Fibroblast of skin of left biceps (primary cell): ENCODE measurements around the gene GCNT1.
"Not testable (repeated sequence)": the region's sequence is repeated elsewhere in the genome, so short reads cannot be mapped to it uniquely, and the experiment has no call there.

Experiments used
- DNase-seq, 2 experiments: peaks; one replicate each; pipeline ENCODE4 v3.0.0-alpha.2; 2013; ENCODE audit warnings: low read depth in 2 of 2

Gene GCNT1

DNA sequence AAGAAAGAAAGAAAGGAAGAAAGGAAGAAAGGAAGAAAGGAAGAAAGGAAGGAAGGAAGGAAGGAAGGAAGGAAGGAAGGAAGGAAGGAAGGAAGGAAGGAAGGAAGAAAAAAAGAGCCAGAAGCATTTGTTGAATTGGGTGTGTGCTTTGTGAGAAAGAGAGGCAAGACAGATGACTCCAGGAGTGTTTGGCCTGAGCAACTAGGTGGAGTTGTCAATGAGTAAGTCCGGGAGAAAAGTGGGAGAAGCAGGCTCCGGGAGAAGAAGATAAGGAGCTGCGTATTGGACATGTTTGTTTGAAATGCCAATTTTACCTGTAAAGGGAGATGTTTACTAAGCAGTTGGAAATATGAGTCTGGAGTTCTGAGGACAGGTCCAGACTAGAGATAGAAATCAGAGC, 15.1 kb upstream of the GCNT1 start:
- DNase-seq = no peak

DNA sequence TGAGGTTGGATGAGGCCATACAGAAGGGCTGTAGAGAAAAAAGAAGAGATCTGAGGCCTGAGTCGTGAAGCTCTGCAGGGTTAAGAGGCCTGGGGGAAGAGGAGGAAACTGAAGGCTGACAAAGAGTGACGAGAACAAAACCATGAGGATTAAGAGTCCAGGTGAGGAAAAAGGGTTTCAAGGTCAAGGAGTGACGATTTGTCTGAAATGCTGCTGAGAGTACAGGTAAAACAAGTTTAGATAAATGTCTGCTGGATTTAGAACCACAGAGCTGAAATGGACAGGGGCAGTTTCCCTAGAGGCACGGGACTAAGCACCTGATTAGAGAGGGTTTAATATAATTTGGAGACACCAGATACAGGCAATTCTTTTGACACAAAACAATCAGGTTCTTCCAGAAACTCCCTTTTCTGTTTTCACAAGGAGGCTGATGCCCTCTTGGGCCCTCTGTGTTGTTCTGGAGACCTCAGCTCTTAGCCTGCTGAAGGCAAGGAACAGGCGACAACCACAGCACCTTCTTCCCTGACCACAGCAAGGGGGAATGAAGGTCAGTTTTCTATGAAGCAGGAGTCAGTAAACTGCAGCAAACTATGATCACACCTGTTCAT, 14.6 kb upstream of the GCNT1 start:
- no peak for DNase-seq

DNA sequence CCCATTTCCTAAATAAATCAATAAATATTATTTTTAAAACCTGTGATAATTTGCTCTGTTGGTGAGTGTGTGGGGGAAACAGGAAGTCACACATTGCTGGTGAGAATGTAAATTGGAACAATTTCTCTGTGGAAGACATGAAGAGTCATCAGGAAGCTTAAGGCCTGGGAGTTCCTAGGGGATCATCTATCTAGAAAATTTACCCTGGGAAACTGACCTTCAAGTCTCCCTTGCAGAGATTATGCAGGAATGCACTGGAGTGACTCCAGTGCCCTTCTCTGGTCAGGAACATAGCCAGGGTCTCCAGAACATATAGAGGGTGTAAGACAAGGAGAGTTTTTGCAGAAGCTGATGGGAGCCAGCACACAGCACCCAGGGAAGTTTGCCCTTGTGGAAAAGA, 13.0 kb upstream of the GCNT1 start:
- DNase-seq = no peak

DNA sequence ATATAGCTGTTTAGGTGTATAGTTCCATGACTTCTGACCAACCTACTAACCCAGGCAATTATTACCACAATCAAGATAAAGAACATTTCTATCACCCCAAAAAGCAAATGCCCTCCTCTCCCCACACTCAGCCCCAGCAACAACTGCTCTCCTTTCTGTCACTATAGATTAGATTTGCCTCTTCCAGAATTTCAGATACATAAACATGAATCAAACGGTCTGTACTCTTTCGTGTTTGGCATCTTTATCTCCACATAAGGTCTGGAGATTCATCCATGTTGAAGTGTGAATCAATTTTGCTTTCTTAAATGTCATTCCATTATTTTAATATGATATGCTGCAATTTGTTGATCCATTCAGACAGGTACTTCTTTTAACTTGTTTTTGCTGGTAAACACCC, 10.5 kb upstream of the GCNT1 start:
- DNase-seq = no peak

GRCh38 chr9:76451234-76451633, 7.7 kb upstream of the GCNT1 start:
- no peak for DNase-seq

GRCh38 chr9:76452839-76453238, 6.1 kb upstream of the GCNT1 start:
- no peak for DNase-seq

- DNase-seq = no peak
Observed at GRCh38 chr9:76453785-76454184, 5.2 kb upstream of the GCNT1 start.

GRCh38 chr9:76454311-76454710, 4.7 kb upstream of the GCNT1 start:
- no peak for DNase-seq

DNA sequence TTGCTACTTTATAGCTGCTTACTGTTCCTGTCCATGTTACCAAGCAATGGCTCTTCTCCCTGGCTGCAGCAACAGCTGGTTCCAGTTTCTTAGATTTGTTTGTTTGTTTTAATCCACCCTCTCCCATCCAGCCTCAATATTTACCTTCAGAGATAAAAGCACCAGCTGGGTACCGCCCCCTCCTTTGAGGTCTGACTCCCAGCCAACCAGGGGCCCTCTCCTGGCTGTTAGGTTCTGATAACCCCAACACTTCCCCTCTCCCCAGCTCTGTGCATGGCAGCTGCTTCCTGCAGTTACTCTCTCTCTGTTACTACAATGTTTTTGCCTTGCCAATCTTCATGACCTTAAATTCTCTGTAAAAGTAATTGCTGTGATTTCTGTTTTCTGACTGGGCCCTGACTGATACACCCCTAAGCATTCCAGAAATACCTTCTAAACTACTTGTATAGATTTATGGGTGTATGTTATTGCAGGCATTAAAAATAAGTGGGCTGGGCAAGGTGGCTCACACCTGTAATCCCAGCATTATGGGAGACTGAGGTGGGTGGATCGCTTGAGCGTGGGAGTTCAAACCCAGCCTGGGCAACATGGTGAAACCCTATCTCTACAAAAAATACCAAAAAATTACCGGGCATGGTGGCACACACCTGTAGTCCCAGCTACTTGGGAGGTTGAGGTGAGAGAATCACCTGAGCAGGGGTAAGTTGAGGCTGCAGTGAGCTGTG, 2.6 kb upstream of the GCNT1 start:
- DNase-seq = no peak

DNA sequence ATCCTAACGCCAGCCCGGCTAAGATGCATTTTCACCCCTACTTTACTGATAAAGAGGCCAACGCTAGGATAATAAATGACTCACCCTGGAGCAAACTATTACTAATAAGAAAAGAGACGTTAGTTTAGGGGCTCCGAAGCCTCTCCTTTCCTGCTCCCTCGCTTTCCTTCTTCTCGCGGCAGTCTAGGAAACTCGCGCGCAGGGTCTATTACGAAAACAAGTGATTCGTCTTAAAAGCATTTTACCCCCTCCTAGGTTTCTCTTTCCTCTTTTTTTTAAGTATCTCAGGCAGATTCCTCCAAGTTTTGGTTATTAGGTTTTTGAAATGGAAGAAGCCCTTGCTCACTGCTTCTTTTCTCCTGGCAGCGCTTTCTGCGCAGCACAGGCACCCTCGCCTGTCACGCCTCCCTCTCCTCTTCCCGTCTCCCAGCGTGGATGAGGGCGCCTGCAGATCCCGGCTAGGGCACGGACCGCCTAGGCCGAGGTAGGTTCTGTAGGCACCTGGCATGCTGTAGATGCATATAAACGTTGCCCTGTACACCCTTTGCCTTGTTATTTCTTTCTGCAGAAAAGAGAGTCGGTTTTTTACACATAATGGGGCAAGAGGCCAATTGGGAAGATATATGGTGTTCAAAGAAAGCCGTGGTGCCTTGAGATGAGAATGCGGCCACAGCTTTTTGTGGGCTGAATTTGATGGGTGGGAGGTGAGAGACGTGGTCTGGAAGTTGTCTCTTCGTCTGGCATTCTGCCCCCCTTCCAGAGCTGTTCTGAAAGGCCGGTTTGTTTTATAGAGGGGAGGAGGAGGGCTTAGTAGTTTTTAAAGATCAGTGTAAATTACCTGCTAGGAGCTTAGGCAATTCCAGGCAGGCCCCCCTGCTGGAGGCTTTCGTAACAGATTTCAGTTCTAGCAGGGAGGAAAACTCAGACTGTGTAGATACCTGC, 983 bp downstream of the GCNT1 start:
- no peak for DNase-seq

DNA sequence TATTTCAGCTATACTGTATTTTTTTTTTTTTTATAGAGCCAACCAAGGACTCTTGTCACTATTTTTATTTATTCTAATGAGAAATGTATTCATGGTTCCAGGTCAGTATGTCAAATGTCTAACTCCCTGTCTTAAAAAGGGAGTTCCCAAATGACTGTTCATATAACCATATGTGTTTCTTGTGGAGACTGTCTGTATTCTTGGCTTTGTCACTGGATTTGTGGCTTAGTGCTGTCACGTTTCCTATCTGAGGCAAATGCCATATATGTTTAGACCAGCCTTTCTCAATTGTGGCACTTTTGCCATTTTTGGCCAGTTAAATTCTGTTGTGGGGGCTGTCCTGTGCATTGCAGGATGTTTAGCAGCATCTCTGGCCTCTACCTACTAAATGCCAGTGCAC, 3.1 kb downstream of the GCNT1 start:
- DNase-seq = no peak

DNA sequence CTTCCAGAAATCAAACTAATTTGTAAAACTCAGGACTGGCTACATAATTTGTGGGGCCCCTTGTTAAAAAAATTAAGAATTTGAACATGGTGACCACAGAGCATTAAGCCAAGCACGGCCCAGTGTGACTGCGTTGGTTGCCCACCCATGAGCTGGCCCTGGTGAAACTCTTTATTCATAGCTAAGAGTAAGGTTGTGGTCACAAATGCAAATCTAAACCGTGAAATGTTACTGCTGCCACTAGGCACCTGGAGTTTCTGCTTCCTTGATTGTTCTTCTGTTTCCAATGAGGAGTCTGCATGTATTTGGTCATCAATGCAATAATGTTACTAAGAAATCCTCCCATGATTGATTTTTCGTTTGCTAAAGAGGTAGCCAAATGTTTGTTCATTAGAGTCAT, 4.2 kb downstream of the GCNT1 start:
- no peak for DNase-seq

DNA sequence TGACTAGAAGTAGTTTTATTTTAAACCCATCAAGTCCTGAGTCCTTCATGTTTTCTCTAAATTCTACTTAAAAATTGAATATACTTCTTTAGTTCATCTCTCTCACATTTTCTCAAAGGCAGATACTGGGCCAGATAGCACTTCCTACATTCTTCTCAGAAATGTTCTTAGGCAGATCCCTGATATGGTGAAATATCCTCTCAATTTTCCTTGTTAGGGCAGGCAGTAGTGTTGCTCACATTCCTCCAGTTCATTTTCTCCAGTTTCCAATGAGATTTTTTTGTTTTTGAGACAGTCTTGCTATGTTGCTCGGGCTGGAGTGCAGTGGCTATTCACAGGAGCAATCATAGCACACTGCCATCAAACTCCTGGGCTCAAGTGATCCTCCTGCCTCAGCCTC, 5.7 kb downstream of the GCNT1 start:
- DNase-seq = no peak

GRCh38 chr9:76465442-76466298, 6.7 kb downstream of the GCNT1 start:
- DNase-seq = no peak

GRCh38 chr9:76466299-76466605, 7.3 kb downstream of the GCNT1 start:
- DNase-seq = no peak

- no peak for DNase-seq
Observed at GRCh38 chr9:76474419-76474818, 15.4 kb downstream of the GCNT1 start.

DNA sequence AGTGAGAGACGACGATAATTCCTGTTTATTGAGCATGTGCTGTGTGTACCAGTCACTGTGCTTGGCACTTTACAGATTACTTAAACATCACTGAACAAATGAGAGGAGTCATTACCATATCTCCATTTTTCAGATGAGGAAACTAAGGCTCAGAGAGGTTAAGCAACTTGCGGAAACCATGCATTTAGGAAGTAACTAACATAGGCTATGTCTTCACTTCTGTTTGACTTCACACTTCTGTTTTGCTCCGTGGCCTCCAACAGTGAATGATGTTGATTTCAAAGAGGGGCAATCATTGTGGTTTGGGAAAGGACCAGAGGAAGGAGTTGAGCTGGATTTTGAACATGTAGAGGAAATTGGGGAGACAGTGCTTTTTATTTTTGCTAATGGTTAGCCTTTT, 16.7 kb downstream of the GCNT1 start:
- DNase-seq = no peak

- DNase-seq = not testable (repeated sequence)
Observed at GRCh38 chr9:76477818-76478217, 18.8 kb downstream of the GCNT1 start.

DNA sequence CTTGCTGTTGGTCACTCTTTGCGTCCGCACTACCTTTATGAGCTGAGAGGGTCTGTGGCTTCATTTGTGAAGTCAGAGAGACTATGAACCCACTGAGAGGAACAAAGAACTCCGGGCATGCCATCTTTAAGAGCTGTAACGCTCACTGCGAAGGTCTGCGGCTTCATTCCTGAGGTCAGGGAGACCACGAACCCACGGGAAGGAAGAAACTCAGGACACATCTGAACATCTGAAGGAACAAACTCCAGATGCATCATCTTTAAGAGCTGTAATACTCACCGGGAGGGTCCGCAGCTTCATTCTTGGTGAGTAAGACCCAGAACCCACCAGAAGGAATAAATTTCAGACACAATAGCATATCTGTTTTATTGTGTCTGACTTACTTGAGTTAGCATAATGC, 19.2 kb downstream of the GCNT1 start:
- DNase-seq = no peak

DNA sequence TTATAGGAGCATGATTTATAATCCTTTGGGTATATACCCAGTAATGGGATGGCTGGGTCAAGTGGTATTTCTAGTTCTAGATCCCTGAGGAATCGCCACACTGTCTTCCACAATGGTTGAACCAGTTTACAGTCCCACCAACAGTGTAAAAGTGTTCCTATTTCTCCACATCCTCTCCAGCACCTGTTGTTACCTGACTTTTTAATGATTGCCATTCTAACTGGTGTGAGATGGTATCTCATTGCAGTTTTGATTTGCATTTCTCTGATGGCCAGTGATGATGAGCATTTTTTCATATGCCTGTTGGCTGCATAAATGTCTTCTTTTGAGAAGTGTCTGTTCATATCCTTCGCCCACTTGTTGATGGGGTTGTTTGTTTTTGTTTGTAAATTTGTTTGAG, 20.4 kb downstream of the GCNT1 start:
- not testable (repeated sequence) for DNase-seq

- DNase-seq = no peak
Observed at GRCh38 chr9:76486151-76486550, 27.2 kb downstream of the GCNT1 start.
